Stimulated activated naive CD8-positive, alpha-beta T cell treated with anti-CD3 and anti-CD28 coated beads, Interleukin-15, Interleukin-2, amounts not matched to agents 100 ng/mL and 50 ng/mL, for 24 hours (primary cell): ENCODE results near the gene SMAD3.
A peak's percentile ranks its signal among the peaks of the same experiment; 100 is the strongest.
"Not testable (repeated sequence)": the region's sequence is repeated elsewhere in the genome, so short reads cannot be mapped to it uniquely, and the experiment has no call there.

Source experiments
- H3K27ac Mint-ChIP-seq: one replicate; pipeline ENCODE4 v1.8.0; 2021; ENCODE audit warnings: mild to moderate bottlenecking, mixed read lengths
- H3K27me3 Mint-ChIP-seq: one replicate; pipeline ENCODE4 v1.8.0; 2021; ENCODE audit warnings: mixed read lengths
- H3K36me3 Mint-ChIP-seq: one replicate; pipeline ENCODE4 v1.8.0; 2021; ENCODE audit warnings: low read depth, mixed read lengths
- H3K4me1 Mint-ChIP-seq: one replicate; pipeline ENCODE4 v1.8.0; 2021; ENCODE audit warnings: low read depth, mixed read lengths
- H3K4me3 Mint-ChIP-seq: one replicate; pipeline ENCODE4 v1.8.0; 2021; ENCODE audit warnings: mild to moderate bottlenecking, mixed read lengths
- H3K9me3 Mint-ChIP-seq: one replicate; pipeline ENCODE4 v1.8.0; 2021; ENCODE audit warnings: mixed read lengths

The SMAD3 gene

GRCh38 chr15:67147396-67147949, 82.1 kb downstream of the SMAD3 start:
- H3K27me3 Mint-ChIP-seq: no peaks in the 10 kb centered on the region
- H3K36me3 Mint-ChIP-seq: no peaks in the 10 kb centered on the region
- H3K9me3 Mint-ChIP-seq: no peaks in the 10 kb centered on the region
- H3K27ac Mint-ChIP-seq: peak overlapping the region; percentile 72
- H3K4me3 Mint-ChIP-seq: peak overlapping the region; percentile 14
- peaks cover 87% of the 10 kb centered on the region for H3K4me1 Mint-ChIP-seq

- Mint-ChIP-seq H3K27me3 (no peaks in the 10 kb centered on the region), H3K9me3 (no peaks in the 10 kb centered on the region), H3K27ac (peak overlapping the region; percentile 32), H3K4me1 (peaks cover 81% of the 10 kb centered on the region), H3K4me3 (no peak overlapping the region), H3K36me3 (no peaks in the 10 kb centered on the region)
Observed at GRCh38 chr15:67148196-67148701, 82.8 kb downstream of the SMAD3 start.

GRCh38 chr15:67149068-67149772, 83.8 kb downstream of the SMAD3 start:
- peaks cover 77% of the 10 kb centered on the region for H3K4me1 Mint-ChIP-seq
- H3K27me3 Mint-ChIP-seq: no peaks in the 10 kb centered on the region
- peak overlapping the region; percentile 55 for H3K27ac Mint-ChIP-seq
- H3K9me3 Mint-ChIP-seq: no peaks in the 10 kb centered on the region
- H3K4me3 Mint-ChIP-seq: no peak overlapping the region
- H3K36me3 Mint-ChIP-seq: no peaks in the 10 kb centered on the region

GRCh38 chr15:67149773-67150022, 84.3 kb downstream of the SMAD3 start:
- Mint-ChIP-seq H3K4me3 (peak overlapping the region; percentile 66), H3K27me3 (no peaks in the 10 kb centered on the region), H3K4me1 (peaks cover 76% of the 10 kb centered on the region), H3K36me3 (no peaks in the 10 kb centered on the region), H3K27ac (peak overlapping the region; percentile 85), H3K9me3 (no peaks in the 10 kb centered on the region)

GRCh38 chr15:67150023-67150860, 84.8 kb downstream of the SMAD3 start:
- Mint-ChIP-seq H3K27ac (peak overlapping the region; percentile 85), H3K27me3 (no peaks in the 10 kb centered on the region)

GRCh38 chr15:67152429-67152828, 87.0 kb downstream of the SMAD3 start:
- peaks cover 7% of the 10 kb centered on the region for H3K36me3 Mint-ChIP-seq
- no peak overlapping the region for H3K4me3 Mint-ChIP-seq
- no peak overlapping the region for H3K27ac Mint-ChIP-seq
- peaks cover 71% of the 10 kb centered on the region for H3K4me1 Mint-ChIP-seq
- peaks cover 6% of the 10 kb centered on the region for H3K9me3 Mint-ChIP-seq
- no peaks in the 10 kb centered on the region for H3K27me3 Mint-ChIP-seq

More at GRCh38 chr15:67150023-67150860, 84.8 kb downstream of the SMAD3 start:
- Mint-ChIP-seq H3K9me3 (no peaks in the 10 kb centered on the region), H3K36me3 (no peaks in the 10 kb centered on the region), H3K4me3 (peak overlapping the region; percentile 66), H3K4me1 (peaks cover 75% of the 10 kb centered on the region)

GRCh38 chr15:67153044-67153443, 87.6 kb downstream of the SMAD3 start:
- not testable (repeated sequence) for H3K9me3 Mint-ChIP-seq, H3K36me3 Mint-ChIP-seq, H3K27ac Mint-ChIP-seq, H3K4me3 Mint-ChIP-seq, H3K27me3 Mint-ChIP-seq
- H3K4me1 Mint-ChIP-seq: peaks cover 70% of the 10 kb centered on the region

GRCh38 chr15:67154249-67154648, 88.8 kb downstream of the SMAD3 start:
- H3K36me3 Mint-ChIP-seq: peaks cover 7% of the 10 kb centered on the region
- peaks cover 6% of the 10 kb centered on the region for H3K9me3 Mint-ChIP-seq
- H3K27me3 Mint-ChIP-seq: no peaks in the 10 kb centered on the region
- no peak overlapping the region for H3K27ac Mint-ChIP-seq
- H3K4me3 Mint-ChIP-seq: no peak overlapping the region
- peaks cover 58% of the 10 kb centered on the region for H3K4me1 Mint-ChIP-seq

- no peak overlapping the region for H3K27ac Mint-ChIP-seq
- H3K36me3 Mint-ChIP-seq: peaks cover 7% of the 10 kb centered on the region
- H3K4me3 Mint-ChIP-seq: no peak overlapping the region
- peaks cover 40% of the 10 kb centered on the region for H3K4me1 Mint-ChIP-seq
- H3K9me3 Mint-ChIP-seq: peaks cover 6% of the 10 kb centered on the region
- no peaks in the 10 kb centered on the region for H3K27me3 Mint-ChIP-seq
Observed at GRCh38 chr15:67156426-67156825, 91.0 kb downstream of the SMAD3 start.

- peaks cover 7% of the 10 kb centered on the region for H3K36me3 Mint-ChIP-seq
Observed at GRCh38 chr15:67156834-67157233, 91.4 kb downstream of the SMAD3 start.

GRCh38 chr15:67157521-67158252, 92.3 kb downstream of the SMAD3 start:
- Mint-ChIP-seq H3K4me1 (peaks cover 31% of the 10 kb centered on the region), H3K27ac (no peak overlapping the region), H3K9me3 (peaks cover 6% of the 10 kb centered on the region), H3K27me3 (no peaks in the 10 kb centered on the region), H3K4me3 (no peak overlapping the region), H3K36me3 (peaks cover 7% of the 10 kb centered on the region)

More at GRCh38 chr15:67156834-67157233, 91.4 kb downstream of the SMAD3 start:
- no peaks in the 10 kb centered on the region for H3K27me3 Mint-ChIP-seq
- H3K27ac Mint-ChIP-seq: no peak overlapping the region
- peaks cover 36% of the 10 kb centered on the region for H3K4me1 Mint-ChIP-seq
- H3K4me3 Mint-ChIP-seq: no peak overlapping the region
- peaks cover 6% of the 10 kb centered on the region for H3K9me3 Mint-ChIP-seq

- H3K4me3 Mint-ChIP-seq: no peak overlapping the region
- peaks cover 7% of the 10 kb centered on the region for H3K36me3 Mint-ChIP-seq
- H3K9me3 Mint-ChIP-seq: peaks cover 6% of the 10 kb centered on the region
- no peak overlapping the region for H3K27ac Mint-ChIP-seq
- H3K27me3 Mint-ChIP-seq: no peaks in the 10 kb centered on the region
- peaks cover 34% of the 10 kb centered on the region for H3K4me1 Mint-ChIP-seq
Observed at GRCh38 chr15:67158367-67158766, 93.0 kb downstream of the SMAD3 start.

GRCh38 chr15:67161412-67161811, 96.0 kb downstream of the SMAD3 start:
- Mint-ChIP-seq H3K36me3 (peaks cover 5% of the 10 kb centered on the region), H3K27ac (no peak overlapping the region), H3K4me3 (no peak overlapping the region), H3K9me3 (no peaks in the 10 kb centered on the region), H3K27me3 (no peaks in the 10 kb centered on the region), H3K4me1 (peaks cover 22% of the 10 kb centered on the region)

GRCh38 chr15:67161881-67162280, 96.5 kb downstream of the SMAD3 start:
- Mint-ChIP-seq H3K36me3 (peaks cover 7% of the 10 kb centered on the region), H3K27me3 (no peaks in the 10 kb centered on the region), H3K9me3 (no peaks in the 10 kb centered on the region), H3K27ac (no peak overlapping the region), H3K4me1 (peaks cover 20% of the 10 kb centered on the region), H3K4me3 (no peak overlapping the region)

- H3K27ac Mint-ChIP-seq: peak overlapping the region; percentile 1
- no peaks in the 10 kb centered on the region for H3K27me3 Mint-ChIP-seq
- H3K9me3 Mint-ChIP-seq: no peaks in the 10 kb centered on the region
- H3K4me1 Mint-ChIP-seq: peaks cover 10% of the 10 kb centered on the region
- no peak overlapping the region for H3K4me3 Mint-ChIP-seq
- peaks cover 11% of the 10 kb centered on the region for H3K36me3 Mint-ChIP-seq
Observed at GRCh38 chr15:67163180-67163579, 97.8 kb downstream of the SMAD3 start.
